ENCODE results near the gene ELAVL3.

DNA sequence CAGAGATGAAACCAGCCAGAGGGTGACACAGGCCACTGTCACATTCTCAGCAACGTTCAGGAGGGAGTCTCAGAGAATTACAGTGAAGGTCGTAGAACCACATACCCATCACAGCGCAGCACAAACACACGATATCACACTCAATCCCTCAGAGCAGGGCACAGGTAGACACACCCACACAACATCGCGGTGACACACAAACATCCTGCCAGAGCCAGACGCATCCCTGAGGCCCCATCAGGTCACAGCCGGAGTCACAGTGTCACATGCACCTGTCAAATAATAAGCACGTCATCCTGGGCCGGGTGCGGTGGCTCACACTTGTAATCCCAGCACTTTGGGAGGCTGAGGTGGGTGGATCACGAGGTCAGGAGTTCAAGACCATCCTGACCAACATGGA is 17.5 kb downstream of the ELAVL3 start:
- TF ChIP-seq, protein P1, sequence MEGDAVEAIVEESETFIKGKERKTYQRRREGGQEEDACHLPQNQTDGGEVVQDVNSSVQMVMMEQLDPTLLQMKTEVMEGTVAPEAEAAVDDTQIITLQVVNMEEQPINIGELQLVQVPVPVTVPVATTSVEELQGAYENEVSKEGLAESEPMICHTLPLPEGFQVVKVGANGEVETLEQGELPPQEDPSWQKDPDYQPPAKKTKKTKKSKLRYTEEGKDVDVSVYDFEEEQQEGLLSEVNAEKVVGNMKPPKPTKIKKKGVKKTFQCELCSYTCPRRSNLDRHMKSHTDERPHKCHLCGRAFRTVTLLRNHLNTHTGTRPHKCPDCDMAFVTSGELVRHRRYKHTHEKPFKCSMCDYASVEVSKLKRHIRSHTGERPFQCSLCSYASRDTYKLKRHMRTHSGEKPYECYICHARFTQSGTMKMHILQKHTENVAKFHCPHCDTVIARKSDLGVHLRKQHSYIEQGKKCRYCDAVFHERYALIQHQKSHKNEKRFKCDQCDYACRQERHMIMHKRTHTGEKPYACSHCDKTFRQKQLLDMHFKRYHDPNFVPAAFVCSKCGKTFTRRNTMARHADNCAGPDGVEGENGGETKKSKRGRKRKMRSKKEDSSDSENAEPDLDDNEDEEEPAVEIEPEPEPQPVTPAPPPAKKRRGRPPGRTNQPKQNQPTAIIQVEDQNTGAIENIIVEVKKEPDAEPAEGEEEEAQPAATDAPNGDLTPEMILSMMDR (IDR thresholded peaks at IDR 0.05): no peak
- TF ChIP-seq POLR2A (IDR thresholded peaks at IDR 0.05) (no peak), EP300 (IDR thresholded peaks at IDR 0.05) (no peak)

Measured in upper lobe of left lung (tissue), 4 donors.